Cerebellar cortex (tissue), 1 donor: ENCODE measurements around the gene EML3.
"Not testable (repeated sequence)": the region's sequence is repeated elsewhere in the genome, so short reads cannot be mapped to it uniquely, and the experiment has no call there.

ENCODE experiments used
- DNase-seq: peaks from one replicate; pipeline ENCODE4 v3.0.0-alpha.2; 2015; ENCODE audit warnings: low spot score

Gene EML3

DNA sequence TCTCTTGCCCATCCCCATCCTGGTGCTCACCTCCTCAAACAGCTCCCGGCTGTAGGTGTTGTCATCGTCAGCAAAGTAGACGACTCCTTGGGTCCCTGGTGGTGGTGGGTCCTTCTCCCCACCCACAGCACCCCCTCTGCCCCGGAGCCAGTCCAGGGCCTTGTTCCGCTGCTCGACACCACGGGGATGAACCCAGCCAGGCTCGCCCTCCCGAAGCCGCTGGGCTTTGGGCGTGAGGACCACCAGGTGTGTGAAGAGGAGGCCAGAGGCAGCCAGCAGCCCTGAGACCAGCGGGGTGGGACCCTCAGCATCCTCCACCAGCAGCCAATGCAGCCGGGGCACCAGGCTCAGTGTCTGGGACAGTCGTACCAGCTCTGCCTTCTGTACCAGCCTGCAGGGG, 4.4 kb upstream of the EML3 start:
- DNase-seq, result not testable (repeated sequence)

DNA sequence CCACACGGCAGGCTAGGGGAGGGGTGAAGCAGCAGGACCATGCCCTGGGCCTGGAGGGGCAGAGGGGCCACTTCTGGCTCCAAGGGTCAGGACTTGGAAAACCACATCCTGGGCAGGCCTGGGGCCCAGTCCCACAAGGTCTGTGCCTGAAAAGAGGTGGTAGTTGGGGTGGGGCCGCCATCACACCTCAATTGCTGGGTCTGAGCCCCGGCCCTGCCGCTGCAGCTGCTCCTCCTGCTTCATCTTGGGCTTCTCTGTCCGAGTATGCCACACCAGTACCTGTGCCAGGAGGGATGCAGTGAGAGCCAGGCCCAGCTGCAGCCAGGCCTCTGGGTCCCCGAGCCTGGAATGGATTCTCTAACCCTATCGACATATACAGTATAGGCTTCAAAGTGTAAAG, 2.9 kb upstream of the EML3 start:
- DNase-seq, result no peak

DNA sequence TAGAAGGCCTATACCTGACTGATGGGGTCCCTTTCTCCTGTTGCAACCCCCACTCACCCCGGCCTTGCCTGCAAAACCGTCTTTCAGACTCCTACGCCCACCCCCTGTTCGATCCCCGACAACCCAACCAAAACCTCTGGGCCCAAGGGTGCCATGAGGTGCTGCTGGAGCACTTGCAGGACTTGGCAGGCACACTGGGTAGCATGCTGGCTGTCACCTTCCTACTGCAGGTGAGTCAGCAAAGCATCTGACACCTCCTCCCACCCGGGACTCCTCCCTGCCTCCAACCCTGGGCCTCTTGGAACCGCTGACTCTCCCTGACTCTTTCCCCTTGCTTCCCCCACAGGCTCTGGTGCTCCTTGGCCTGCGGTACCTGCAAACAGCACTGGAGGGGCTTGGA, 1.7 kb upstream of the EML3 start:
- DNase-seq, result no peak

DNA sequence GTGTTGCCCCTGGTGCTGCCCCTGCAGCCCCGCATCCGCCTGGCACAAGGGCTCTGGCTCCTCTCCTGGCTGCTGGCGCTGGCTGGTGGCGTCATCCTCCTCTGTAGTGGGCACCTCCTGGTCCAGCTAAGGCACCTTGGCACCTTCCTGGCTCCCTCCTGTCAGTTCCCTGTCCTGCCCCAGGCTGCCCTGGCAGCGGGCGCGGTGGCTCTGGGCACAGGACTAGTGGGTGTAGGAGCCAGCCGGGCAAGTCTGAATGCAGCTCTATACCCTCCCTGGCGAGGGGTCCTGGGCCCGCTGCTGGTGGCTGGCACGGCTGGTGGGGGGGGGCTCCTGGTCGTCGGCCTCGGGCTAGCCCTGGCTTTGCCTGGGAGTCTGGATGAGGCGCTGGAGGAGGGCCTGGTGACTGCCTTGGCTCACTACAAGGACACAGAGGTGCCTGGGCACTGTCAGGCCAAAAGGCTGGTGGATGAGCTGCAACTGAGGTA, 760 bp upstream of the EML3 start:
- DNase-seq, result peak; percentile 65

DNA sequence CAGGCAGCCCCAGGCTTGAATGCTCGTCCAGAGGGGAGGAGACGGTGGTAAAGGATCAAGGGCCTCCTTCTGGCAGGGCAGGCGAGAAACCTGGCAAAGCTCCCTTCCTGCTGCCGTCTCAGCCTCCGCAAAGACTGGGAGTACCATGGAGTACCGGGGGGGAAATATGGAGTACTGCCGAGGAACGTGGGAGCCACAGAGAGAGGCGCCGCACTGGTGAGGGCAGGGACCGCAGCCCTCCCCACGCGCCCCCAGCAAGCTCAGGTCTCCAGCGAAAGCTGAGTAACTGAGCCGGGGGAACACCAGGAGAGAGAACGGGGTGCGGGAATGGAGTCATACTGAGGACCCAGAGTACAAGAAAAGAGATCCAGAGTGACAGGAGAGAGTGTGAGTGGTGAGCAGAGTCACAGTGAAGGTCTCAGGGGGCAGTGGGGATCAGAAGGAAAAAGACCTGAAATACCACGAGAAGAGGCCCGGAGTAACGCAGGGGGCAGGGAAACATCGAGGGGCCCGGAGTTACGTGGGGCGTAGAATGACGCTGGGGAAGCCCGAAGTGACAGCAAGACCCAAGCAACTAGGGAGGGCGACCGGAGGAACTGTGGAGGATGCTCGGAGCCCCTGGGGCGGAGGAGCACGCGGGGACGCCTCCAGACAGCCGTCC, 740 bp downstream of the EML3 start:
- DNase-seq, result peak; percentile 58

DNA sequence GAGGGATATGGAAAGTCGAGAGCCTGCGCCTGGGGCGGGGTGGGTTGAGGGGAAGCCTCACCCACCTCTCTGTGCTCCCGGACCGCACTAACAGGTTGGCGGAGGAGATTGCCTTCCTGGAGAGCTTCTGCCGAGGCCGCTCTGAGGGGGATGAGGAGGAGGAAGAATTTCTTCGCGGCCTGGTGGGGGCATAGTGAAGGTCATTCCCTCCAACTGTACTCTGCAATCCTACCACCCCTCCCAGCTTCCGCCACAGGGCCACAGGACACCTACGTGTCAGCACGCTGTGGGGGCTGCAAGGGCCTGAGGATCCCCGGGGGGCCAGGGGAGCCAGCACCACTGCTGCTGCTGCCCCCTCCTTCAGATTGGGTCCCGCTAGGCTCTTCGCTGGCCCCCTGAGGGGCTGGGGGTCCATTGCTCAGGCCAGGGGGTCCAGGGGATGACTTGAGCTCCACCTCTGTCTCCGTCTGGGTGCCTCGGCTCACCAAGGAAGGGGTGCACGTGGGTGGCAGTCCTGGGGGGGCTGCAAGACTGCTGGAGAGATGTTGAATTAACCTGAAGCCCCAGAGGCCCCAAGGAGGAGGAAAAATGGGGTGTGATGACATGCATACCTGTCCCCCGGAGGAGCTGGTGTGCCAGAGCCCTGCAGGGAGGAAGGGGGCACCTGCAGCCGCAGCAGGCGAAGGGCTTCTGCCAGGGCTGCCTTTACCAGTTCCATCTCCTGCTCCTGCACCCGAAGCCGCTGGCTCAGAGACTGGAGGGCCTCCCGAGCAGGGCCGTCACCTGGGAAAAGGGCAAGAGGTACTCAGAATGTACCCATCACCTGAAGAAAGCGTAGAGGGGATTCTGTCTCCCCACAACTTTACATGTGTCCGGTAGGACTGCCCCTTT, 1.5 kb downstream of the EML3 start:
- DNase-seq, result no peak

DNA sequence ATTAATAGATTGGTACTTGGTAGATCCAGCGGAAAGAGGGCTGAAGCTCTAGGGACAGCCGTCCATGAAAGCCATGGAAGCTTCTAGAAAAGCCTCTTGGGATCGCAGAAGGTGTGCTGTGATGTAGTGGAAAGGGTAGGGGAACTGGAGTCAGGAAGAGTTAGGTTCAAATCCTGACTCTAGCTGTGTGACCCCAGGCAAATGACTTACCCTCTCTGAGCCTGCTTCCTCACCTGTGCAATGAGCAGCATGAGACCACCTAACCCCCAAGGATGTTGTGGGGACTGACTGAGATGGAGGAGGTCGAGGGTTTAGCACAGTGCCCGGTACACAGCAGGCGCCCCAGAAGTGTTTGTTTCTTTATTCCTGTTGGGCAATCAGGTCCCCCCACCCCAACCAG, 2.2 kb downstream of the EML3 start:
- no peak for DNase-seq

DNA sequence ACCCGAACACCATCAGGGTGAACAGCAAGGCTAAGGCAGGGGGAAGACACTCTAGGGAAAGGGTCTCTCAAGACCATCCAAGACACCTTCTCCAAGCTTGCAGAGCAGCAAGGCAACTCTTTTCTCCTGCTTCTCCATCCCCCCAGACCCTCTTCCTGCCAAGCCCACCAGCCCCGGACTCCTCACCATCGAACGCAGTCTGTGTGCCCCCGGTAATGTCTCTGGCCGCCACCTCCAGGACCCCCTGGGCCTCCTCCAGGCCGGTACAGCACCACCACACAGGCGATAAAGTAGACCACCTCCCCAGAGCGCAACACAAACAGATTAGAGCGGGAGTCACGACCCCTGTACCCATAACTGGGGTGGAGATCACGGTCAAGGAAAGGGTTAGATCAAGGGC, 3.8 kb downstream of the EML3 start:
- DNase-seq, result no peak

DNA sequence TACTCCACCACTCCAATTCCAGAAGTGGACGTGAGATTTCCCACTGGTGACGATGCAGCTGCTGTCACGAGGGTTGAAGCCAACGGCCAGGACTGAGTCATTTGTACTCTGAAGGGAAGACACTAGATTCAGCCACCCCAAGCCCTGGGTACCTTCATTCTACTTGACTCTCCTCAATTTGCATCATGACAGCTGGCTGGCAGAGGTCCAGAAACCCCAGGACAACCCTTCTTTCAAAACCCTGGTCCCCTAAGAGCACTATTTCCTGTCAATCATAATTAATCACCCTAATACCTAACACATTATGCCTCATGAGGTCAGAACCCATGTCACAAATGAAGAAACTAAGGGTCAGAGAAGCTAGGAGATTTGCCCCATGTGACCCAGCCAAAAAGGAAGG, 4.9 kb downstream of the EML3 start:
- no peak for DNase-seq

DNA sequence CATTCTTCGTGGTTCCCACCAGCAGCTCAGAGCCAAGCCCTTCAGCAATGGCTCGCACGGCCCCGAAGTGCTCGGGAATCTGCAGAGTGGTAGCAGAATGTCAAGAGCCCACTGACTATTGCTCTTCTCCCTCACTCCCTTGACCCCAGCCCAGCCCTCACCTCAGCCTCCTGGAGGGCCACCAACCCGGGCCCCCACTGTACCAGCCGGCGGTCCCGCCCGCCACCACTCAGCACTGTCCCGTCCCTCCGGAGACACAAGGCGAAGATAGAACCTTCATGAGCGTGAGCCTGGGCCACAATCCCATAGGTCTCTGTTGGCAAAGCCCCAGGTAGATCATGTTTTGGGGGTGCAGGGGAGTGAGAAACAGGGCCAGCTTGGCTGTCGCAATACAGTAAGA, 6.7 kb downstream of the EML3 start:
- no peak for DNase-seq

DNA sequence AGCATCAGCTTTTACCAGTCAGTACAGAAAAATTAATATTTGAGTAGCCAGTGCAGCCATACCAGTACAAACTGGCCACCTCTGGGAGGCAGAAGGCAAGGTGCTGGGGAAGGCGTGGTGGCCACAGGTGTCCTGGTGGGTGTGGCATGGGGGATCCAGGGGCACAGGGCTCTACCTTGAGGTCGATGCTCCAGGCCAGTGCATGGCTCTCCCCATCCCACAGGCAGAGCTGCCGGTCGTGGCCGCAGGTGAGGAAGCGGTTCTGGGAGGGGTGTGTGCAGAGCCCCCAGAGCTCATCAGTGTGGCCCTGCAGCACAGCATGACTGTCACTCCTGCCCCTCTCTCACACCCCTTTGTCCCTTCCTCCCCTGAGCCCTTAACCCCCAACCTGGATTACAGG, 7.1 kb downstream of the EML3 start:
- DNase-seq, result no peak

DNA sequence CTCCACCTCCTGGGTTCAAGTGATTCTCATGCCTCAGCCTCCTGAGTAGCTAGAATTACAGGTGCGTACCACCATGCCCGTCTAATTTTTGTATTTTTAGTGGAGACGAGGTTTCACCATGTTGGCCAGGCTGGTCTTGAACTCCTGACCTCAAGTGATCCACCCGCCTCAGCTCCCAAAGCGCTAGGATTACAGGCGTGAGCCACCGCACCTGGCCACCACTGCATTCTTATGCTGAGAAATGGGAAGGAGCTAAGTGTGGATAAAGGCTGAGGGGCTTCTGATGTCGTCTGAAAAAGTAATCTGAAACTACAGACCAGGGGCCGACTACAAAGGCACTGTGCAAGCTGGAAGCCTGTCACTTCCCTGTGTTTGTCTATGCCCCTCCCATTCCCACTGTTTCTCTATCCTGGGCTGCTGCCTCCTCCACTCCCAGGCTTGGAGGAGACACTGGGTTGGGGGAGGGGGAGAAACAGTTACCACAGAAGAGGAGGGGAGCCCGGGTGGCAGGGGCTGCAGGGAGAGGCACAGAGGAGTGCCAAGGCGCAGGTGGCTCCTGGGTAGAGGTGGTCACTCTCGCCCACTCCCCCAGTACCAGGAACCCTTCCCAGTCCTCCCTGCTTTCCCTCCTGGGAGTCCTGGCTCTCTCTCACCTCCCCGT, 8.0 kb downstream of the EML3 start:
- peak; percentile 30 for DNase-seq

DNA sequence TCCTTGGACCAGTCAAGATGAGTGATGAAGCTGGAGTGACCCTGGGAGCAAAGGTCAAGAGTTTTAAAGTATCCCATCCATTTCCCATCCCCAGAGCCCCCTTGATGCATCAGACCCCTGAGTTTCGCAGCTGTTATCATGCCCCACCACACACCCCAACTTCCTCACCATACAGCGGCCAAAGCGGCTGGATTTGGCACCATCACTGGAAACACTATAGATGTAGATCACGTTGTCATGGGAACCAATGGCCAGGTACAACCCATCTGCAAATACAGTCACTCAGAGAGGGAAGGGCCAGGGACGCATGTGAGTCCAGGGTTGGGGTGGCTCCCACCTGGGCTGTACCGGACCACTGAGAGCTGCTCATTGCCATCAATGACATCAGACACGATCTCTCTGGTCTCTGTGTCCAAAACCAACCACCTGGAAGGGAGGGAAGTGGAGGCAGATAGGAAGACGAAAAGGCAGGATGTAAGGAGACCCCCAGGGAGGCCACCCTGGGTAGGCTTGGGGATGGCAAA, 8.7 kb downstream of the EML3 start:
- no peak for DNase-seq

DNA sequence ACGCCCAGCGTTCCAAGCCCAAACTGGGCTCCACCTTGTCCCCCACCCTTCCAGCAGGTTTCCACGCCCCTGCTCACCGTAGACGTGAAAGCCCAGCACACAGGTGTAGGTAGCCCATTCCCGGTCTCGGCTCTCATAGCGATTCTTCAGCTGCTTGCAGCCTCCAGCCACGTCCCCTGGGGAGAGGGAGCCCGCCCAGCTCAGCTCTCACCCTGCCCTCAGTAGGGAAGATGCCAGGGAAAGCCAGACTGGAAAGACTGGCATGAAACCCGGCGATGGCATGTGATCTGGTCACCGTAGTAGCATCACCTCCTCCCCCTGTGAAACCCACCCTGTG, 9.5 kb downstream of the EML3 start:
- no peak for DNase-seq

DNA sequence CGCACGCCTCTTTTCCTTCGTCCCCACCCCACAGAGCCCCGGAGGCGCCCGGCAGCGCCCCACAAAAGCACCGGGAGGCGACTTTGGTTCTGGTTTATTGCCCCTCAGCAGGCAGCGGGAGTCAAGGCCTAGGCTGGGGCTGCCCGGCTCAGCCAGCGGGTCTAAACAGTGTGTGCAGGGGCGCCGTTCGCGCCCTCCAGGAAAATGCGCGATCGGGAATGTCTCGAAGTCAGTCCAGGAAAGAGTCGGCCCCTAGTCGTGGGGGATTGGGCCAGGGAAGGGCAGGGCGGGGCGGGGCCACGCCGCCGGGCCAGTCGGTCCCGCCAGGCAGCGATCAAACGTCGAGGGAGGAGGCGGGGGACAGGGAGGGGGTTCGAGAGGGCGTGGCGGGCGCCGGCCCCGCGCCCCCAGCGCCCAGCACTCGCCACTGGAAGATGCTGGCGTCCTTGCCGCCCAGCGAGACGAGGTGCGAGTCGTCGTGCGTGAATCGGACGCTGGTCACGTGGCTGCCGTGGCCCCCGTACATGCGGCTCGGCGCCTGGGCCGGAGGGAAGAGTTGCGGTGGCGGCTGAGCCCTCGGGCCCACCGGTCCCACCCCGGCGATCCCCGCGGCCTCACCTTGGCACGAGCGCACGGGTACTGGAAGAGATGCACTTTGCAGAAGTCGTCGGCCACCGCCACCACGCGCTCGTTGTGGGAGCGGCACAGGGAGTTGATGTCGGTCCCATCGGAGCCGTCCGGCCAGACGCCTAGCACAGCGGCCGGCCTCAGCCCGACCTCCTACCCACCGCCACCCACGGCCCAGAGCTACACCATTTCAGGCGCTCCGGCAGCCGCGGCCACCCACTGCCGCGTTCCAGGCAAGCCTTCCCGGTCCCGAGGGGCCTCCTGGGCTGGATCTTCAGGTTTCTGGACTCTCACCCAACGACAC, 10.2 kb downstream of the EML3 start:
- DNase-seq, result peak; percentile 41

DNA sequence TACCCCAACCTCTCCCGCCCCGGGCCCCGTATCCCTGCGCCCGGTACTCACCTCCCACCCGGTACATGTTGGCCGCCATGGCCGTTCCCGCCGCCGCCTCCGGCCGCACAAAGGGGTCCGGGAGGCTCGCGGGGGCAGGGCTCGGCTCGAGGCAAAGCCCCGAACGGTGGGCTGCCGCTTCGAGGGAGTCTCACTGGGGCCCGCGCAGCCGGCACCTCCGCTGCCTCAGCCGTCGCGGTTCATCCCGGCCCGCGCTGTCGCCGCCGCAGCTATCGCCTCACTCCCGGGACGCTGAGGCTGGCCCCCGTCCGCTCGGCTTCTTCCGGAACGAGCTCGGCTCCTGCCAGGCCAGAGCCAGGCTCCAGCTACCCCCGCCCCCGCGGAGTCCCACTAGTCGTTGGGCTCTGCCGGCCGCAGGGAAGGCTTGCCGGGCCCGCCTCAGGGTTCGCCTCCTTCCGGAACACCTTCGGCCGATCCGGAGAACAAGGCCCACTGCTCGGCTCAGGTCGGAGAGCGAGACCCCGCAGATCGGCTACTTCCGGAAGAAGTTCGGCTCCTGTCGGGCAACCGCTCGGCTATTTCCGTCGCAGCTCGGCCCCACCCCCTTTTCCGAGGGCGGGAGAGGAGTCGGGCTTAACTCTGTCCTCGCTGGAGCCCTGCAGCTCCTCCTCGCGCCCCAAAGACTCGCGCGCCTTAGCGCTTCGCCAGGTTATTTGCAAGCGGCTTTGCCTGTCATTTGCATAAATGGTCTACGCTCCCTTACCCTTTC, 11.0 kb downstream of the EML3 start, which contains the start of gene MTA2:
Gene MTA2, minus strand, starts transcription at position 494 of the 769 bp plus-strand sequence. Its CDS starts 415 bp downstream, at position 79.
- peak; percentile 98 for DNase-seq

DNA sequence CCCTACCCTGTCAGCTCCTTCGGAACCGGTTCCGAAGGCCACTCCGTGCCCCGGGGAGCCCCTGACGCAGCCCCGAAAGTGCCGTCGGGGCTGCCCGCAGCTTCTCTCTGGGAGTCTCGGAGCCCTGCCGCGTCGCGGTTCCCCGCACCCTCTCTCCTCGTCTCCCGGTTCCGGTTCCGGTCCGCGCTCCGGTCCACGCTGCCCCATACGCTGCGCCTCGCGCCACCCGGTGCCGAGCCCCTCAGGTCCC, 11.5 kb downstream of the EML3 start:
- DNase-seq, result no peak

DNA sequence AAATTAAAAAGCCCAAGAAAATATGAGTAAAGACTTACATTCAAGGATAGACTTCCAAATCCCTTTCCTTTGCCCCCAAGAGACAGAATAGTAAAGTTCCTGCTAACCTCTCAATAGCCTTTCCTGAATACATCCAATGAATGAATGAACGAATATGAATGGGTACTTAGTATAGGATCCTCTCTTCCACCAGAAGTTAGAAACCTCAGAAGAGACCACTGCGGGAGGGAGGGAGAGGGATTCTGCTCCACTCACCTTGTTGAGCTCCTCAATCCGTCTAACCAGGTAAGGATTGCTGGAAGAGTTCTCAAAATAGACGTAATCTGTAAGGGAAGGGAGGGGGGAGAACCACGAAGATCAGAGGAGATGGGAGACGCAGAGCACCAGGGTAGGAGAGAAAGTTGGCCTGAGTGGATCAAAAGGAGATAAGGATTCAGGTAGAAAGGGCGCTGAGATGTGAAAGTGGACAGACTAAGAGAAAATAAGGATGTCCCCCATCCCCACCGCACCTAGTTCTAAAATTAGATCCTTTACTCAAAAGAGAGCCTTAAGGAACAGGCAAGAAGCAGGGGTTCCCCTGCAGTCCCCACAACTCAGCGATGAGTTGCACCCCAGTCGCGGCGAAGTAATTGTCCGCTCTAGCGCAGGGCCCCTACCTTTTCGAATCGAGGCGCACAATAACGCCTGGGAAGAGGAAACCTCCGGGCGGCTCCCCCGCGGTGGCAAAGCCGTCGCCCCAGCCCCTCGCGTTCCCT, 12.0 kb downstream of the EML3 start:
- DNase-seq, result no peak

DNA sequence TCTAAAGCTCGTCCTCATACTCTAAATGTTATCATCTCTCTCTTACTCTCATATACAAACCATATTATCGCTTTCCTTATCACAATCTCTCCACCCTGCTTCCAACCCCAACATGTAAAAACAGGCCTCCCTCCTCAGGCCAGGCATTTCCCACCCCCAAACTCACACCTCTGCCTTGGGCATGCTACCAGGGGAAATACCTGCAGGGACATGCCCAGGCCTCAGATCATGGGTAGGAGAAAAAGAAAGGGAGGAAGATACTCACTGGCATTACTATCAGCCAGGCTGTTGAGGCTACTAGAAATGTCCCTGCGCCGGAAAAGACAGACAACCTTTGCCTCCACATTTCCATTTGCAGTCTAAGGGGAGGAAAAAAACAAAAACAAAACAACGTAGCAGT, 12.7 kb downstream of the EML3 start:
- no peak for DNase-seq

DNA sequence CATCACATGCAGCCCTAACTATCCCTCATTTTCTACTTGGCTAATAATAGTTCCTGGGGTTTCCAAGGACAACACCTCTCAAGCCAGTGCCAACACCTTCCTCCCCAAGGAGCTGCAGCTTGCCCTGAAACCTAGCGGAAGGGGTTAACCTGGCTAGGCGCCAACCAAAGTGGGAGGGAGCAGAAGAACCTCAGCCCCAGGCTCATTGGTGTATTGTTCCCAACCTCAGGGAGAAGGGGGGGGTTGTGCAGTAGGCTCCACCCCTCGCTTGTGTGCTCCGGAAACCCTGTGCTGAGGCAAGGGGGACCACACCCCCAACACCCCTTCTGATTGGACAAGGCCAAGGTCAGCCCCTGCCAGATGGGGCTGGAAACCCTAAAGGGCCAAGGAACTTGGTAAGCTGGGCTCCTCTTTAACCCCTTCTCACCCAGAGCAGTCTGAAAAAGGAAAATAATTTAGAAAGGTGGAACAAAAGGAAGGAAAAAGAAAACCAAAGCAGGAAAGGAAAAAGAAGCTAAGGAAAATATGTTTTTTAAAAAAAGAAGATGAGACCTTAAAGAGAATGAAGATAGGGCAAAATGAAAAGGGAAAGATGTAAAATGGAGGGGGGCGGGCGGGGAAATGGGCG, 13.4 kb downstream of the EML3 start:
- DNase-seq, result peak; percentile 96
